GM12878 (cell line): ENCODE results near the gene MAPK8IP1. TPM values are rescaled to one million over a fixed set of nuclear protein-coding genes. Genes with fewer than 3 reads are reported as not detected.

Source experiments
- ATAC-seq: fragments of 200-7000 bp; cut with Tn5 transposase; 3 replicates; pipeline ENCODE4 v1.9.1; 2020; ENCODE audit warnings: mild to moderate bottlenecking, moderate library complexity
- BruUV-seq: library from RNA; stranded (reverse); fragments of 400-500 nt; replicated peaks from 2 replicates; lab custom pipeline; 2021; lab: Mats Ljungman, UMichigan
- CTCF ChIA-PET: fragments of 300-600 bp; sonication (Branson Sonifier 250); formaldehyde crosslinking; extraction: SDS; loops from one replicate; lab custom pipeline; 2021; ENCODE audit warnings: inconsistent platforms; lab: Yijun Ruan, JAX
- POLR2A ChIA-PET: fragments of 350-600 bp; formaldehyde crosslinking; extraction: SDS; loops from one replicate; lab custom pipeline; 2021; ENCODE audit warnings: inconsistent platforms; lab: Charles Lee
- RAD21 ChIA-PET: fragments of 300-600 bp; sonication (Branson Sonifier 250); formaldehyde crosslinking; loops from one replicate; lab custom pipeline; 2023; ENCODE audit warnings: antibody characterized with exemption; ENCODE audit not compliant: unreplicated experiment; lab: Charles Lee
- SMC1A ChIA-PET: fragments of 300-600 bp; sonication (Branson Sonifier 250); formaldehyde crosslinking; loops from one replicate; lab custom pipeline; 2023; ENCODE audit not compliant: unreplicated experiment, uncharacterized antibody; lab: Charles Lee
- DNase-seq: peaks from one replicate; pipeline ENCODE4 v3.0.0-alpha.2; 2011; ENCODE audit warnings: low read depth, low spot score
- FAIRE-seq: peaks from 3 replicates; lab custom pipeline; 2011; peaks lifted over from hg19 to GRCh38; lab: Jason Lieb, UNC
- H2AFZ ChIP-seq: 2 replicates; pipeline ENCODE4 v1.6.0; 2011; ENCODE audit warnings: low read depth, low read length, control low read depth; ENCODE audit not compliant: control insufficient read depth
- H3K27ac ChIP-seq: 2 replicates; pipeline ENCODE4 v1.5.1; 2011; ENCODE audit warnings: control low read depth; ENCODE audit not compliant: control insufficient read depth, insufficient read depth
- H3K27me3 ChIP-seq, 2 experiments: replicated peaks in 1 of 2; 2 replicates each; pipeline versions ENCODE4 v1.6.0 to v1.6.1; 2011; ENCODE audit warnings: low read length in 1 of 2; ENCODE audit not compliant: control insufficient read depth in 2 of 2, insufficient read depth in 2 of 2
- H3K36me3 ChIP-seq, 2 experiments: 2 replicates each; pipeline ENCODE4 v1.5.1; 2011; ENCODE audit warnings: low read length in 1 of 2; ENCODE audit not compliant: control insufficient read depth in 2 of 2, insufficient read depth in 2 of 2
- H3K4me1 ChIP-seq: 2 replicates; pipeline ENCODE4 v1.6.1; 2011; ENCODE audit warnings: mild to moderate bottlenecking, low read length, moderate library complexity, mixed read lengths; ENCODE audit not compliant: control insufficient read depth, insufficient read depth
- H3K4me2 ChIP-seq: 2 replicates; pipeline ENCODE4 v1.6.0; 2011; ENCODE audit warnings: control low read depth; ENCODE audit not compliant: control insufficient read depth, insufficient read depth
- H3K4me3 ChIP-seq: fragments of 200-600 bp; sonication (generic); 2 replicates; pipeline ENCODE4 v1.5.1; 2016
- H3K79me2 ChIP-seq: 2 replicates; pipeline ENCODE4 v1.6.0; 2011; ENCODE audit warnings: low read length; ENCODE audit not compliant: control insufficient read depth, insufficient read depth
- H3K9ac ChIP-seq: 2 replicates; pipeline ENCODE4 v1.8.0; 2011; ENCODE audit warnings: low read length, control low read depth, mixed read lengths; ENCODE audit not compliant: control insufficient read depth, insufficient read depth
- H3K9me3 ChIP-seq: replicated peaks from 3 replicates; pipeline ENCODE4 v1.5.1; 2011; ENCODE audit warnings: mild to moderate bottlenecking, low read length; ENCODE audit not compliant: control insufficient read depth, insufficient read depth
- H4K20me1 ChIP-seq: 2 replicates; pipeline ENCODE4 v1.6.0; 2011; ENCODE audit not compliant: control insufficient read depth, insufficient read depth
- BACH1 ChIP-seq: fragments of 450-650 bp; IDR thresholded peaks from 2 replicates; pipeline ENCODE4 v1.6.1; 2017; ENCODE audit warnings: mild to moderate bottlenecking, borderline replicate concordance
- BCL11A ChIP-seq: IDR thresholded peaks from 2 replicates; pipeline ENCODE4 v1.6.1; 2011; ENCODE audit warnings: low read depth, low read length
- EED ChIP-seq: sonication (generic); IDR thresholded peaks from 2 replicates; pipeline ENCODE4 v1.6.1; 2016; ENCODE audit warnings: antibody characterized with exemption, low read depth
- FOXK2 ChIP-seq: fragments of 450-650 bp; IDR thresholded peaks from 2 replicates; pipeline ENCODE4 v1.6.1; 2017; ENCODE audit warnings: mild to moderate bottlenecking, moderate library complexity
- HCFC1 ChIP-seq: fragments of 150-350 bp; IDR thresholded peaks from 2 replicates; pipeline ENCODE4 v1.6.1; 2014; ENCODE audit warnings: low read length
- NRF1 ChIP-seq: conservative IDR thresholded peaks from 2 replicates; pipeline ENCODE4 v1.6.1; 2011; ENCODE audit warnings: mild to moderate bottlenecking, low read depth, low read length, improper control_type of control experiment
- PBX3 ChIP-seq: IDR thresholded peaks from 2 replicates; pipeline ENCODE4 v1.6.1; 2011; ENCODE audit warnings: mild to moderate bottlenecking, low read depth, low read length, moderate library complexity; ENCODE audit not compliant: insufficient replicate concordance
- RCOR1 ChIP-seq: conservative IDR thresholded peaks from 2 replicates; pipeline ENCODE4 v1.6.1; 2012; ENCODE audit warnings: low read depth, low read length, improper control_type of control experiment
- SIX5 ChIP-seq: IDR thresholded peaks from 2 replicates; pipeline ENCODE4 v1.6.1; 2011; ENCODE audit warnings: mild to moderate bottlenecking, low read depth, low read length, moderate library complexity; ENCODE audit not compliant: severe bottlenecking
- SRF ChIP-seq, 2 experiments: IDR thresholded peaks; 2 replicates each; pipeline ENCODE4 v1.6.1; 2011; ENCODE audit warnings: low read depth in 2 of 2, low read length in 2 of 2, mild to moderate bottlenecking in 1 of 2, moderate library complexity in 1 of 2
- USF2 ChIP-seq: IDR thresholded peaks from 2 replicates; pipeline ENCODE4 v1.6.1; 2011; ENCODE audit warnings: low read depth, low read length, improper control_type of control experiment, borderline replicate concordance
- ZNF687 ChIP-seq: fragments of 450-650 bp; IDR thresholded peaks from 2 replicates; pipeline ENCODE4 v1.6.1; 2017; ENCODE audit warnings: mild to moderate bottlenecking, moderate library complexity
- WGBS: methylation state at CpG from one replicate; pipeline ENCODE4 v1.1.6; 2016; ENCODE audit warnings: low lambda C conversion rate; ENCODE audit not compliant: insufficient replicate concordance, insufficient coverage; ENCODE audit errors: missing lambda C conversion rate; 5-methylcytosine and 5-hydroxymethylcytosine counted together
- in situ Hi-C: fragments of 300-500 bp; cut with MboI; formaldehyde crosslinking; loops from 9 replicates; pipeline ENCODE4 v1.14.3; 2018; ENCODE audit warnings: mixed read lengths
- intact Hi-C: fragments of 100-400 bp; cut with micrococcal nuclease; formaldehyde crosslinking; loops from one replicate; pipeline ENCODE4 v1.14.2; 2022; ENCODE audit not compliant: unreplicated experiment
- polyA plus RNA-seq, 11 experiments: library from polyadenylated mRNA; depleted of rRNA in 4 of 11; unstranded in 6 of 11; stranded (reverse) in 5 of 11; fragments of >200 nt; fragmentation: Nextera tagmentation in 4 of 11; fragmentation: Illumina TruSeq in 1 of 11; extraction: Ambion mirVana in 4 of 11; extraction: Trizol in 1 of 11; gene quantifications; 1 replicate in 1 of 11; 2 replicates in 10 of 11; pipeline versions ENCODE4 v1.2.1 to v1.2.3, GENCODE V29; 2011 to 2016; ENCODE audit warnings: inconsistent platforms in 2 of 11, missing spikeins in 2 of 11, low read depth in 1 of 11
- total RNA-seq, 4 experiments: library from RNA; depleted of rRNA in 3 of 4; stranded (reverse); fragments of >200 nt in 3 of 4; fragmentation: Illumina TruSeq in 1 of 4; extraction: Trizol in 1 of 4; gene quantifications; 2 replicates each; pipeline versions ENCODE4 v1.2.1 to v1.2.3, GENCODE V29; 2013 to 2021

The MAPK8IP1 gene
- total and polyA plus RNA-seq, 10 of the 15 experiments (the other 5 are each of a cell fraction or from before 2014, with no cell fraction given): 0.04 to 0.44 (median 0.11) TPM; not detected in 2

- ChIA-PET SMC1A (no interaction called here), CTCF (no interaction called here), RAD21 (no interaction called here), POLR2A (interaction anchor here (0.8 kb wide), 1 partner anchor 11 kb away, joined by 3 read pairs; no protein-coding TSS in a partner anchor)
- TF ChIP-seq USF2 (no peak), NRF1 (no peak), PBX3 (no peak), BACH1 (no peak), HCFC1 (no peak), ZNF687 (no peak), SIX5 (no peak), EED (no peak), BCL11A (no peak), RCOR1 (no peak), SRF (IDR thresholded peaks at IDR 0.05; ENCODE audit: low read depth in 2 of 2, low read length in 2 of 2) (no peak), FOXK2 (no peak)
- H3K79me2 ChIP-seq: peaks cover 16% of the 10 kb centered on the region
- H3K27ac ChIP-seq: no peak overlapping the region
- no peaks in the 10 kb centered on the region for H3K9me3 ChIP-seq
- no peak for ATAC-seq
- peaks cover 13 to 15% of the 10 kb centered on the region in 2 experiments for H3K36me3 ChIP-seq
- no peak for FAIRE-seq
- H3K9ac ChIP-seq: no peak overlapping the region
- no peak for DNase-seq
- BruUV-seq: no TSS peak
- WGBS: 84% methylated on average over 13 of the region's 13 CpGs
- H3K4me2 ChIP-seq: no peak overlapping the region
- intact Hi-C loops: no loop called here
- no peaks in the 10 kb centered on the region for H3K27me3 ChIP-seq
- H3K4me3 ChIP-seq: no peak overlapping the region
- no peaks in the 10 kb centered on the region for H4K20me1 ChIP-seq
- in situ Hi-C loops: no loop called here
- peaks cover 18% of the 10 kb centered on the region for H3K4me1 ChIP-seq
- no peak overlapping the region for H2AFZ ChIP-seq
These were observed 30.0 kb downstream of the MAPK8IP1 start for GRCh38 chr11:45915446-45915845.
